GM18517 (cell line): ENCODE data around the gene CCDC124.

Source experiments
- ATAC-seq: cut with Tn5 transposase; IDR thresholded peaks from one replicate; pipeline ENCODE4 v1.9.1; 2021; ENCODE audit warnings: mild to moderate bottlenecking, moderate library complexity; ENCODE audit not compliant: unreplicated experiment

Gene CCDC124

GRCh38 chr19:17951990-17952976, 19.5 kb downstream of the CCDC124 start:
- no peak for ATAC-seq

GRCh38 chr19:17953316-17953801, 20.5 kb downstream of the CCDC124 start:
- ATAC-seq: no peak

GRCh38 chr19:17953869-17954268, 21.1 kb downstream of the CCDC124 start:
- ATAC-seq: no peak

GRCh38 chr19:17954401-17954800, 21.6 kb downstream of the CCDC124 start:
- no peak for ATAC-seq

- ATAC-seq: no peak
Measured at GRCh38 chr19:17957149-17957849, 24.5 kb downstream of the CCDC124 start.

- ATAC-seq: no peak
Measured at GRCh38 chr19:17957885-17958284, 25.1 kb downstream of the CCDC124 start.

- no peak for ATAC-seq
Measured at GRCh38 chr19:17963936-17964691, 31.3 kb downstream of the CCDC124 start.

- ATAC-seq: no peak
Measured at GRCh38 chr19:17965370-17966128, 32.7 kb downstream of the CCDC124 start.

- no peak for ATAC-seq
Measured at GRCh38 chr19:17966129-17966483, 33.3 kb downstream of the CCDC124 start.

GRCh38 chr19:17966550-17967256, 33.9 kb downstream of the CCDC124 start, which contains the start of gene KCNN1:
Gene KCNN1, plus strand, starts transcription at chr19:17967107. Its CDS starts 6,782 bp downstream, at chr19:17973889.
- no peak for ATAC-seq

- ATAC-seq: no peak
Measured at GRCh38 chr19:17967257-17968051, 34.6 kb downstream of the CCDC124 start.

GRCh38 chr19:17968362-17968761, 35.5 kb downstream of the CCDC124 start:
- ATAC-seq: no peak

GRCh38 chr19:17969096-17969792, 36.4 kb downstream of the CCDC124 start:
- no peak for ATAC-seq

- ATAC-seq: no peak
Measured at GRCh38 chr19:17972230-17972629, 39.4 kb downstream of the CCDC124 start.

- ATAC-seq: no peak
Measured at GRCh38 chr19:17973759-17974158, 40.9 kb downstream of the CCDC124 start.

- ATAC-seq: no peak
Measured at GRCh38 chr19:17974551-17974950, 41.7 kb downstream of the CCDC124 start.

GRCh38 chr19:17975032-17975431, 42.2 kb downstream of the CCDC124 start:
- no peak for ATAC-seq

- no peak for ATAC-seq
Measured at GRCh38 chr19:17977021-17977420, 44.2 kb downstream of the CCDC124 start.
